ENCODE data around the gene BEST2. TPM values are rescaled to one million over a fixed set of nuclear protein-coding genes. Genes with fewer than 3 reads are reported as not detected.
"Not testable (repeated sequence)": the region's sequence is repeated elsewhere in the genome, so short reads cannot be mapped to it uniquely, and the experiment has no call there.

BEST2 gene
- total RNA-seq, 1 donor from 2014 or later, result not detected

DNA sequence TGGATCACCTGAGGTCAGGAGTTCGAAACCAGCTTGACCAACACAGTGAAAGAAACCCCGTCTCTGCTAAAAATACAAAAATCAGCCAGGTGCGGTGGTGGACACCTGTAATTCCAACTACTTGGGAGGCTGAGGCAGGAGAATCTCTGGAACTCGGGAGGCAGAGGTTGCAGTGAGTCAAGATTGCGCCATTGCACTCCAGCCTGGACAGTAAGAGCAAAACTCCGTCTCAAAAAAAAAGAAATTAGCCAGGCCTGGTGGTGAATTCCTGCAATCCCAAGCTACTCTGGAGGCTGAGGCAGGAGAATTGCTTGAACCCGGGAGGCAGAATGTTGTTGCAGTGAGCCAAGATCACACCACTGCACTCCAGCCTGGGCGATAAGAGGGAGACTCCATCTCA lies 43.0 kb upstream of the BEST2 start:
- Histone ChIP-seq H3K27ac (replicated peaks) (no peak overlapping the region), H3K36me3 (peaks cover 97% of the 10 kb centered on the region), H3K9me3 (replicated peaks) (no peaks in the 10 kb centered on the region), H3K27me3 (ENCODE audit: low read depth) (no peaks in the 10 kb centered on the region), H3K4me3 (no peak overlapping the region), H3K4me1 (peaks cover 5% of the 10 kb centered on the region)
- DNase-seq, result no peak
- TF ChIP-seq CTCF (IDR thresholded peaks at IDR 0.05; ENCODE audit: borderline replicate concordance), result no peak
- intact Hi-C loops (cut with micrococcal nuclease), result no loop called here

DNA sequence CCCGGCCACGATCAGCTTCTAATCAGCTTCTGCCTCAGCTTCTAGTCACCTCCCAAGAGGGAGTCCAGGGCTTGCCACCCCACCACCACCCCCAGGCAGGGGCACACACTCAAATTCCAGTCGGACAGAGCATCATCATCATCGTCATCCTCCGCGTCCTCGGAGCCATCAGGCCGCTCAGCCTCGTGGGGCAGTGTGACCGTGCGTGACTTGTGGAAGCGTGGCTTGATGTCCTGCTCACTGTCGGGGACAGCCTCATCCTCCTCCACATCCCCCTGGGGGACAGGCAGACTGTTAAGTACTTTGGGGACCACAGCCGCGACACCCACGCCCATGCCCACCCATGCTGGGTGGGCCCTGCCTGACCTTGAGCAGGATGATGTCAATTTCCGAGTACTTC lies 40.4 kb upstream of the BEST2 start:
- Histone ChIP-seq H3K36me3 (peaks cover 94% of the 10 kb centered on the region), H3K4me3 (no peak overlapping the region), H3K27ac (replicated peaks) (no peak overlapping the region), H3K4me1 (peaks cover 5% of the 10 kb centered on the region), H3K9me3 (replicated peaks) (no peaks in the 10 kb centered on the region), H3K27me3 (ENCODE audit: low read depth) (no peaks in the 10 kb centered on the region)
- DNase-seq, result no peak
- TF ChIP-seq CTCF (IDR thresholded peaks at IDR 0.05; ENCODE audit: borderline replicate concordance), result no peak
- intact Hi-C loops (cut with micrococcal nuclease), result no loop called here

DNA sequence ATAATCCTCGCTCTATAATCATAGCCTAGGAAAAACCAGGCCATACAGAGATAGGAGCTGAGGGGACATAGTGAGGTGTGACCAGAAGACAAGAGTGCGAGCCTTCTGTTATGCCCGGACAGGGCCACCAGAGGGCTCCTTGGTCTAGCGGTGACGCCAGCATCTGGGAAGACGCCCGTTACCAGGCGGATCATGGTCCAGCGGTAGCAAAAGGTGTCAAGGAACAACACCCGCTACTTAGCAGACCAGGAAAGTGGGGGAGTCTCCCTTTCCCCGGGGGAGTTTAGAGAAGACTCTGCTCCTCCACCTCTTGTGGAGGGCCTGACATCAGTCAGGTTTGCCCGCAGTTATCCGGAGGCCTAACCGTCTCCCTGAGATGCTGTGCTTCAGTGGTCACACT lies 39.5 kb upstream of the BEST2 start:
- H3K4me3 ChIP-seq; H3K4me1 ChIP-seq; H3K27ac ChIP-seq (replicated peaks); intact Hi-C loops (cut with micrococcal nuclease); DNase-seq; H3K9me3 ChIP-seq (replicated peaks); H3K27me3 ChIP-seq (ENCODE audit: low read depth): not testable (repeated sequence)
- peak; percentile 45 for TF ChIP-seq CTCF (IDR thresholded peaks at IDR 0.05; ENCODE audit: borderline replicate concordance)
- H3K36me3 ChIP-seq, result peaks cover 93% of the 10 kb centered on the region

GRCh38 chr19:12713304-12713703 lies 38.3 kb upstream of the BEST2 start:
- DNase-seq; intact Hi-C loops (cut with micrococcal nuclease): not testable (repeated sequence)

DNA sequence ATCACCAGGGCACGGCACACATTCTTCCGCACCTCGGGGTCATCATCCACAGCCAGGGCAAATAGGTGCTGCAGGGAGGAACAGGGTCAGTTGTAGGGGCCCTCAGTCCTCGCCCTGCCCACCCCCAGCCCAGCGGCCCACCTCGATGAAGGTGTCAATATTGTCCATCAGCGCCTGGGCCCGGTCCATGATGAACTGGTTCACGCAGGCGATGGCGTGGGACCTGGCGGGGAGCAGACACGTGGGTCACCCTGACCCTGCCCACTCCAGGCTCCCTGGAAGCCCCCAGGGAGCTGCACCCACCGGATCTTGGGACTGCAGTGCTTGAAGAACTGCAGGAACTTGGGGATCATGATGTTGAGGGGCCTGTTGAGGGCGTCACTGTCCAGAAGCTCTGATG lies 36.5 kb upstream of the BEST2 start:
- peaks cover 87% of the 10 kb centered on the region for H3K36me3 ChIP-seq
- no peak overlapping the region for H3K4me3 ChIP-seq
- intact Hi-C loops (cut with micrococcal nuclease), result no loop called here
- no peaks in the 10 kb centered on the region for H3K27me3 ChIP-seq (ENCODE audit: low read depth)
- TF ChIP-seq CTCF (IDR thresholded peaks at IDR 0.05; ENCODE audit: borderline replicate concordance), result no peak
- peaks cover 12% of the 10 kb centered on the region for H3K4me1 ChIP-seq
- no peak overlapping the region for H3K27ac ChIP-seq (replicated peaks)
- no peak for DNase-seq
- H3K9me3 ChIP-seq (replicated peaks), result no peaks in the 10 kb centered on the region

More at GRCh38 chr19:12713304-12713703, 38.3 kb upstream of the BEST2 start:
- not testable (repeated sequence) for H3K4me3 ChIP-seq; H3K27me3 ChIP-seq (ENCODE audit: low read depth); H3K9me3 ChIP-seq (replicated peaks); H3K4me1 ChIP-seq; H3K27ac ChIP-seq (replicated peaks)
- peaks cover 93% of the 10 kb centered on the region for H3K36me3 ChIP-seq

GRCh38 chr19:12715929-12716328 lies 35.7 kb upstream of the BEST2 start:
- no peak overlapping the region for H3K27ac ChIP-seq (replicated peaks)
- no peak for DNase-seq
- H3K4me3 ChIP-seq, result no peak overlapping the region
- H3K27me3 ChIP-seq (ENCODE audit: low read depth), result no peaks in the 10 kb centered on the region
- peaks cover 21% of the 10 kb centered on the region for H3K4me1 ChIP-seq
- H3K36me3 ChIP-seq, result peaks cover 79% of the 10 kb centered on the region
- H3K9me3 ChIP-seq (replicated peaks), result no peaks in the 10 kb centered on the region
- TF ChIP-seq CTCF (IDR thresholded peaks at IDR 0.05; ENCODE audit: borderline replicate concordance), result no peak
- intact Hi-C loops (cut with micrococcal nuclease), result no loop called here
